GM03348 (cell line): ENCODE results near the gene HMBS.
"Not testable (repeated sequence)": the region's sequence is repeated elsewhere in the genome, so short reads cannot be mapped to it uniquely, and the experiment has no call there.

Source experiments
- DNase-seq: peaks from one replicate; pipeline ENCODE4 v3.0.0; 2012; ENCODE audit warnings: low spot score

The HMBS gene

DNA sequence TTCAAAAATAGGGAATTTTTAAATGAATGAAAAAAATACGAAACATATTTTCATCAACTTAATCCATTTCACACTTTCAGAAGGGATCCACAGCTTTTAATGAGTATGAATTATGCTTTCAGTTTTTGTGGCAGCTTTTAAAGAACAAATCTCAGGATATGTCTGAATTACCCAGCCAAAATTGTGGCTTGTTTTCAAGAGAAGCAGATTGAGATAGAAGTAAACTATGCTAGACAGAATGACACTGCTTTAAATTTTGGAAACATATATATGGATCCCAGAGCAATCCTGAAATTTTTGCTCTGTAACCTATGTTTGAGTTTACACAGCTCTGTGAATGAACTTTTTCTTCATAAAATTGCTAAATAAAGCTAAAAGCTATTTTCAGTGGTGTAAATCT is 34.3 kb downstream of the HMBS start:
- DNase-seq: no peak

DNA sequence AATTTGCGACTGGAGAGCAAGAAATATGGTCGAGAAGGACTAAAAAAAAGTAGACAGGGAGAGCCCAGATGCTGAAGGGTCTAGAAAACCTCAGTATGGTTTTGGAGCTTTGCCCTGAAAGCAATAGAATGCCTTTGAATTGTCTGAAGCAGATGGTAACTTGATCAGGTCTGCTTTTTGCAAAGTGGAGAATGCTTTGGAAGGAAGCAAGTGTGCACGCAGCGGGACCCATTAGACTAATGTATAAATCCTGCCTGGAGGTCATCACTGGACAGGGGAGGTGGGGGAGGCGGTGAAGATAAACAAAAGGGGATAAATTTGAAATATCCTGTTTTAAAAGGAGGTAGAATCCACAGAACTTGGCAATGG is 35.9 kb downstream of the HMBS start:
- peak; percentile 39 for DNase-seq

DNA sequence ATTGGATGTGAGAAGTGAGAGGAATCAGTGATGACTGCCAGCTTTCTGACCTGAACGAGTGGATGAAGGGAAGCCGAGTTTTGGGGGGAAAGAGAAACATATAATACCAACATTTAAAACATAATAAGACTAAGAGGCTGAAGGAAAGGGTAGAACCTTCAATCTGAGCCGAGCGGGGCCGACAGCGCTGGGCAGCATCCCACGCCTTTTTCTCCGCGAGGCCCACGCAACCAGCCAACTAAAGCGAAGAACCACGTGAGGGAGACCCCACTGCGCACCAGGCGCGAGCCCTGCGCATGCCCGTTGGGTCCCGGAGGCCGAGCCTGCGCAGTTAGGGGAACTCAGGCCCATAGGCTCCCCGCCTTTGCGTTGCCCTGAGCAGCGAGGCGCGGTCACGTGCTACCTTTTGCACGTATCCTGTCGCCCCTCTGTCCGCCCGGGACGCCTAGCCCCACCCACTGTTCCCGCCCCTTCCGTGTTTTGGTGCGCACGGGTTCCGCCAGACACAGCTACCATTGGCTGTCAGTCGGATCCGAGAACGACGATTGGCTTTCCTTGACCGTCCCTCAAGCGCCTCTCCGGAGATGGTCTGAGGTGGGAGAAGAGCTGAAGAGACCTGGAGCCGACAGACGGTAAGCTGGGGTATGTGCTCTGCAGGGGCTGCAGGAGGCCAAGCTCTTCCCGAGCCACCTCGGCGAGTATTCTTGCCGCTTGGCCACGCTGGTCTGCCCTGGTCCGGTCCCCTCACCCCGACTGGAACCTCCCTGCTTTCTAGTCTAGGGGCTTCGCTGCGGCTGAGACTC is 36.5 kb downstream of the HMBS start, which contains the start of gene HINFP:
TSS of gene HINFP (plus strand) at position 573 of the 803 bp plus-strand sequence. CDS start 5,365 bp downstream, outside the sequence.
- DNase-seq: peak; percentile 99

DNA sequence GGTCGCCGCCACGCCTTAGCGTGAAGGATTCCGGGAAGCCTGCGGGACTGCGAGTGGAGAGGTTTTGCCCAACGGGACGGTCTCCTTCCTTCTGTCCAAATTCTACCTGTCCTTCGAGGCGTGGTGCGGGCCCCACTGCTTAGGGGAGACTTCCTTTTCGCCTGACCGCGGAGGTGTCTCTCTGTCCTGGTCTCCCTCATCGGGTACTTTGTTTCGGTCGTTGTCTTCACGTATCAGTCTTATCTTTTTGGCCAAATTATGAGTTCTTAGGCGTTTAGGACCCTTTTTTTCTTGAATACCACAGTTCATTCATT is 37.1 kb downstream of the HMBS start:
- no peak for DNase-seq

DNA sequence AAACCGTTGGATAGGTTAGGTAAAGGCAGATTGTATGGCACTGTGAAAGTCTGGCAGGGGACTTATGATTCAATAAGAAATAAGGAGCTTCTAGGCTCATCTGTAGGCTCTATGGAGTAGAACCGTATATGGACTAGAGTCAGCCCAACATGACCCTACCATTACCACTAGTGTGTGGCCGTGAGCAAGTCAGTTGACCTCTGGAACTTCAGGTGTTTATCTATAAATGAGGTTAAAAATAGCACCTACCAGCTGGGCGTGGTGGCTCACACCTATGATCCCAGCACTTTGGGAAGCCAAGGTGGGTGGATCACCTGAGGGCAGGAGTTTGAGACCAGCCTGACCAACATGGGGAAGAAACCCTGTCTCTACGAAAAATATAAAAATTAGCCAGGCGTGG is 41.1 kb downstream of the HMBS start:
- no peak for DNase-seq

DNA sequence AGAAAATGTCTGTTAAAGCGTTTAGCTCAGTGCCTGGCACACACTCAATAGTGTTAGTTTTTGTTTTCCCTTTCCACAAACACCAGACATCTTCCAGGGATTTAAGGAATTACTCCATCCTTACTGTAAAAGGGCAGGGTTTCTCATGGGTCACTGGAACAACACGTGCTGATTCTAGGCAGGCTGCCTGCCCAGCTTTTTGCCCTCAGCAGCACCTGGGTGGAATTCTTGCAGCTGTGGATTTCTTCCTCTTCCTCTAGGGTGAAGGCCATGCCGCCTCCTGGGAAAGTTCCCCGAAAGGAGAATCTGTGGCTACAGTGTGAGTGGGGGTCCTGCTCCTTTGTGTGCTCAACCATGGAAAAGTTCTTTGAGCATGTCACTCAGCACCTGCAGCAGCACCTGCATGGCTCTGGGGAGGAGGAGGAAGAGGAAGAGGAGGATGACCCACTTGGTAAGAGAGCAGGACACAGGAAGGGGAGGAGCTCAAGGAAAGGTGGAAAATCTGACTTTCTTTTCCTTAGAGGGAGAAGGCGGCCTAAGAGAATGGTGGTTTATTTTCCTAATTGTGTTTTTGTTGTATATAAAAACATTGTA is 42.1 kb downstream of the HMBS start:
- no peak for DNase-seq

DNA sequence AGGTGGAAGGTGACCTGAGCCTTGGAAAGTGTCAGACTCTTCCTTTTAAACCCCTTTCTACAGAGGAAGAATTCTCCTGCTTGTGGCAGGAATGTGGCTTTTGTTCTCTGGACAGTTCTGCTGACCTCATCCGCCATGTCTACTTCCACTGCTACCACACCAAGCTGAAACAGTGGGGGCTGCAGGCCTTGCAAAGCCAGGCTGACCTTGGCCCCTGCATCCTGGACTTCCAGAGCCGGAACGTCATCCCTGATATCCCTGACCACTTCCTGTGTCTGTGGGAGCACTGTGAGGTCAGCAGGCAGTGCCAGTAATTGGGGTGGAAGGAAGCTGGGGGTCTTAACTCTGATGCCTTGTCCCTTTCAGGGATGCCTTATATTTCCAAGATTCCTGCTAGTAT is 46.0 kb downstream of the HMBS start:
- DNase-seq: no peak

DNA sequence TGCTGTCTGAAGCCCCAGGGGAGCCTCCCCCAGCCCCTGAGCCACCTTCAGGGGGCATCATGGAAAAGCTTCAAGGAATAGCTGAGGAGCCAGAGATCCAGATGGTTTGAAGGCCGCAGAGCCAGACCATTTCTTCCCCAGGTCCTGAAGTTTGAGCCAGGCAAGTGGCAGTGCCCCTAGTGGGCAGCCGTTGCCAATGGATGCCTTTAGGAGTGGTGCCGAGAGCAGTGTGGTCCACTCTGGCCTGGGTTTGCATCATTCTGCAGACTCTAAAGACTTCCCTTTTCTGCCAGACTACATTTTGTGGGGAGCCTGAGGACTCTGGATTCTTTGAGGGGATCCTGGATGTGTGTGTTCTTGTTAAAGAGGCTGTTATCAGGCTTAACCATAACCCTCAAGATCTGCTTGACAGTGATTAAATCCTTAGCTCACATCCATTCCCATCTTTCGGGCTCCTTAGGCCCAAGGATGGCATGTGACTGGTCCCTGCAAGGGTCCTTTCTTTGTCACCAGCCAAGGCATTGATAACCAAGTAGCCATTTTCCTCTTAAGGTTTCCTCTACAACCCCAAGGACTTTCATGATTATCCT is 49.8 kb downstream of the HMBS start:
- DNase-seq: peak; percentile 19

DNA sequence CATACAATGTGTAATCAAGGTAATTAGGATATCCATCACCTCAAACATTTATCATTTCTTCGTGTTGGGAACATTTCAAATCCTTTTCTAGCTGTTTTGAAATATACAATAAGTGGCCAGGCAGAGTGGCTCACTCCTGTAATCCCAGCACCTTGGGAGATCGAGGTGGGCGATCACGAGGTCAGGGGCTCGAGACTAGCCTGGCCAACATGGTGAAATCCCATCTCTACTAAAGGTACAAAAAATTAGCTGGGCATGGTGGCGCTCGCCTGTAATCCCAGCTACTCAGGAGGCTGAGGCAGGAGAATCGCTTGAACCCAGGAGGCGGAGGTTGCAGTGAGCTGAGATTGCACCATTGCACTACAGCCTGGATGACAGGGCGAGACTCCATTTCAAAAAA is 54.6 kb downstream of the HMBS start:
- not testable (repeated sequence) for DNase-seq
